Suprapubic skin (tissue), 3 donors: ENCODE data around the gene PDP2.

ENCODE experiments used
- CTCF ChIP-seq, 2 donors: fragments of 200-600 bp in 1 of 2; fragments of 450-650 bp in 1 of 2; sonication (generic) in 1 of 2; IDR thresholded peaks; one replicate each; pipeline ENCODE4 v1.5.1; 2016 to 2019; ENCODE audit warnings: antibody characterized with exemption in 2 of 2, mild to moderate bottlenecking in 1 of 2, moderate library complexity in 1 of 2
- POLR2AphosphoS5 ChIP-seq, 3 donors: sonication (generic); formaldehyde crosslinking; IDR thresholded peaks; one replicate each; pipeline ENCODE4 v1.6.1; 2017; ENCODE audit warnings: antibody characterized with exemption in 3 of 3

DNA sequence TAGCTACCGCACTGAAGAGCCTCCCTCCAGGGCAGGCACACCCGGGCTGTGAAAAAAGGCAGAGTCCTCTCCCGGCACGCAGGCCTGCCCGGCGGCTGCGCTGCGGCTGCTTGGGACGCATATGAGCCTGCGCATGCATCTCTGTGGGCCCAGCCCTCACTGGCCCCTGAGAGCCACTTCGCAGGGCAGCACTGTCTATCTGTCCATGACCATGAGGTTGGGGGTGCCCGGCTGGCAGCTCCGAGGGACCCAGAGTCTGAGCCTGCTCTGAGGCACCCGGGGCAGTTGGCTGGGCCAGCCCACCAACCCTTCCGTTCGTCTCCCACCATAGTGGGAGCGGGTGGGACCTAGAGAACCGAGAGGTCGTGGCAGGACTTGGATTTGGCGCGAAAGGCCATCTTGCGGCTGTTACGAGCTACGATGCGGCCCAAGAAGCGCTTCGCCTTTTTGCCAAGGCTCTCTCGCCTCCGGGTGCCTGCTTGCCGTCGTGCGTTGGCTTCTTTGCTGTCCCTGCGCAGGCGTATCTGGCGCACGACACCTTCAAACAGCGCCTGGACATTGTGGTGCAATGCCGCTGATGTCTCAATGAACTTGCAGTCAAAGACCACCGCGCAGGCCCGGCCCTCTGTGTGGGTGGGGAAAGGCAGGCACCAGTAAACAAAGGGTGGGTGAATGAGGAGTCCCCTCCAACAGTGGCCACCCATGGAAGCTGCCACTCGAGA, 41.6 kb downstream of the PDP2 start:
- no peak for TF ChIP-seq CTCF (IDR thresholded peaks at IDR 0.05)
- TF ChIP-seq POLR2AphosphoS5 (IDR thresholded peaks at IDR 0.05), result no peak
